Inflammatory macrophage (primary cell): ENCODE results near the gene FREM2.

Experiments used
- DNase-seq, 2 donors: peaks; one replicate each; pipeline ENCODE4 v3.0.0-alpha.2; 2020 to 2022
- total RNA-seq, 18 experiments: gene quantifications; one replicate each; lab custom pipeline; 2026; ENCODE audit warnings: mixed read lengths in 6 of 18, inconsistent platforms in 2 of 18; lab: John Stamatoyannopoulos, UW

FREM2 gene, protein sequence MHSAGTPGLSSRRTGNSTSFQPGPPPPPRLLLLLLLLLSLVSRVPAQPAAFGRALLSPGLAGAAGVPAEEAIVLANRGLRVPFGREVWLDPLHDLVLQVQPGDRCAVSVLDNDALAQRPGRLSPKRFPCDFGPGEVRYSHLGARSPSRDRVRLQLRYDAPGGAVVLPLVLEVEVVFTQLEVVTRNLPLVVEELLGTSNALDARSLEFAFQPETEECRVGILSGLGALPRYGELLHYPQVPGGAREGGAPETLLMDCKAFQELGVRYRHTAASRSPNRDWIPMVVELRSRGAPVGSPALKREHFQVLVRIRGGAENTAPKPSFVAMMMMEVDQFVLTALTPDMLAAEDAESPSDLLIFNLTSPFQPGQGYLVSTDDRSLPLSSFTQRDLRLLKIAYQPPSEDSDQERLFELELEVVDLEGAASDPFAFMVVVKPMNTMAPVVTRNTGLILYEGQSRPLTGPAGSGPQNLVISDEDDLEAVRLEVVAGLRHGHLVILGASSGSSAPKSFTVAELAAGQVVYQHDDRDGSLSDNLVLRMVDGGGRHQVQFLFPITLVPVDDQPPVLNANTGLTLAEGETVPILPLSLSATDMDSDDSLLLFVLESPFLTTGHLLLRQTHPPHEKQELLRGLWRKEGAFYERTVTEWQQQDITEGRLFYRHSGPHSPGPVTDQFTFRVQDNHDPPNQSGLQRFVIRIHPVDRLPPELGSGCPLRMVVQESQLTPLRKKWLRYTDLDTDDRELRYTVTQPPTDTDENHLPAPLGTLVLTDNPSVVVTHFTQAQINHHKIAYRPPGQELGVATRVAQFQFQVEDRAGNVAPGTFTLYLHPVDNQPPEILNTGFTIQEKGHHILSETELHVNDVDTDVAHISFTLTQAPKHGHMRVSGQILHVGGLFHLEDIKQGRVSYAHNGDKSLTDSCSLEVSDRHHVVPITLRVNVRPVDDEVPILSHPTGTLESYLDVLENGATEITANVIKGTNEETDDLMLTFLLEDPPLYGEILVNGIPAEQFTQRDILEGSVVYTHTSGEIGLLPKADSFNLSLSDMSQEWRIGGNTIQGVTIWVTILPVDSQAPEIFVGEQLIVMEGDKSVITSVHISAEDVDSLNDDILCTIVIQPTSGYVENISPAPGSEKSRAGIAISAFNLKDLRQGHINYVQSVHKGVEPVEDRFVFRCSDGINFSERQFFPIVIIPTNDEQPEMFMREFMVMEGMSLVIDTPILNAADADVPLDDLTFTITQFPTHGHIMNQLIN (N-terminal part only)
- 0 to 0.33 (median 0.08) reads per million in 18 experiments for total RNA-seq

DNA sequence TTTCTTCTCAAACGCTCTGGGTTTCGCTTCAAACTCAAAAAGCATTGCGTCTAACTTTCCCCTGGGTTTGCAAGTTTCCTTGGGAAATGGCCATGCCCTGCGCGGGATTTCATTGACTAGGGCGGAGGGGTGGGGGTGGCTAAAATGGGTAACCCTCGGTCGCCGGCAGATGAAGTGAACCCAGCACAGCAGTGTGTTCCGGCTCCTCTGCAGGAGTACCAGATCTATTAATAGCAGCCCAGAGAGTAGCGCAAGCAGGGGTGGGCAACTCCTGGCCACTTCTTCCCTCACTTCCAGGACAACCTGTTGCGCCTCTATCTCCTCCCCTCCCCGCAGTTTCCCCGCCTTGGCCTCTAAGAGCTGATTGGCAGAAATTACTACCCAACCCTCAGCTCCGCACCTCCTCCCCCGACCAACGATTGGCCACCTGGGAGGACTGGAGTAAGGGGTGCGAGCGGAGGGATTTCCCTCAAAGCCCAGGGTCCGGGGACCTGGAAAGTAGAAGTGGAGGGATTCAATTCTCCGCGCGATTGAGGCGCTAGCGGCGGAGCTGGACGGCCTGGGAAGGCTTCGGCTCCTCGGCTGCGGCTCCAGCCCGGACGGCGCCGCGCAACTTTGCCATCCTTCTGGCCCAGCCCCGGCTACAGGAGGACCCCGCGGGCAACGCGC, at the start of gene FREM2:
TSS of gene FREM2 (plus strand) at position 501 of the 669 bp plus-strand sequence. CDS start 268 bp downstream, outside the sequence.
- DNase-seq, result no peak

DNA sequence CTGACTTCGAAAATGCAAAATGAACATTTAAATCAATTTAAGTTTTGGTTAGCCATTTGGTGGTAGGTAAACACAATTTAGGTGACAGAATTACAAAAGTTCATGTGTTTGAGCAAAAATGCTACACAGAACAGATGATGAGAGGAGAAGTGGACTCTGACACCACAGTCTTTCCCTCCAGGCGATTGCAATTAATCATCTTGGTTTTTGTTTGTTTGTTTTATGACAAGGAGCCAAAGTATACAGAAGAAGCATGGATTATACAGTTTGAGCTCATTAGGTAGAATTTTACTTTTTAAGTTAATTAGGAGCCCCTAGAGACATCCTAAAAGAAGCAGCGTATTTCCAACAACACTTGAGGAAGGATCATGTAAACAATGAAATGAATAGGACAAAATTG, 49.3 kb upstream of the FREM2 start:
- DNase-seq, result no peak

DNA sequence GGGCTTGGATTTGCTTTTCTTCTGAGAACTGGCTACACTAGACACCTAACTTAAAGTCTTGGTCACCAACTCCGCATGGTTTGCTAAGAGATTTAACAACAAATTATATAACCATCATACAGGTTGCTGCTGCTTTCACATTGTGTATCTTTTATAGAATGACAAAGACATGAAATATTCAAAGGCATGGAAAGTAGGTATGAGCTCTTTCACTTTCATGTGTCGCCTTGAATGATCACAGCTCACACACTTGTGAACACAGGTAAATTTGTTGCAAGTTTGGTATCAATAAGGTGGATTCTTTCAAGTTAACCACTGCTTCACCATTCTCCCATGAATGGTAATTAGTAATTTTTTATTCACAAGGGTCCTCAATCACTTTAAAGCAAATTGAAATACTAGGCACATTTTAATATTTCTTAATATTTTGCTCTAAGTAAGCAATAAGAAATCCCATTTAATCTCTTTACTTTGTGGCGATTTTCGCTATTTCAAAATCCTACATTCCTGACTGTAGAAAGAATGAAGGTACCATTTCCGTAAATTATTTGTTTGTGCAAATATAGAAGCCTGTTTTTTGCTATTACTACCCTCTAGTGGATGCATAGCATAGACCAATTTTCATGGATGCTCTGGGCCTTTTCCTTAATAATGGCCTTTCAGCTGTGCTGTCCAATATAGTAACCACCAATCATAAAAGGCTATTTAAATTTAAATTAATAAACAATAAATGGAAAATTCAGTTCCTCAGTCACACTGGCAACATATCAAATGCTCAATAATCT, 45.5 kb upstream of the FREM2 start:
- DNase-seq, result no peak

DNA sequence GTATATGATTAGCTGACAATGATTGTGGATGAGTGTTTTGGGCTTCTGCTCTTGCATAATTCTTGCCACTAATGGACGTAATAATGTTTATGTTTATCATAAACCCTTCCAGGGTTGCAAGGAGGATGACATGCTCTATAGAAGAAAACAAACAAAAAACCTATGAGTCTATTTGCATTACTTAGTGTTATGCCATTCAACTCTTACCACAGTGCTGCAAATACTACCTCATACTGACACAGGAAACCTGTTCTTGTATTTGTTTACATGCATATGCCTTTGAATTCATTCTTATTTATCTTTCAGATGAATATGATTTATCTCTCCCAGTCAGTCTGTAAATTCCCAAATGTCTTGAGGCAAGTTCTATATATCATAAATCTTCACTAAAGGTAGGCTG, 39.6 kb upstream of the FREM2 start:
- DNase-seq, result no peak

DNA sequence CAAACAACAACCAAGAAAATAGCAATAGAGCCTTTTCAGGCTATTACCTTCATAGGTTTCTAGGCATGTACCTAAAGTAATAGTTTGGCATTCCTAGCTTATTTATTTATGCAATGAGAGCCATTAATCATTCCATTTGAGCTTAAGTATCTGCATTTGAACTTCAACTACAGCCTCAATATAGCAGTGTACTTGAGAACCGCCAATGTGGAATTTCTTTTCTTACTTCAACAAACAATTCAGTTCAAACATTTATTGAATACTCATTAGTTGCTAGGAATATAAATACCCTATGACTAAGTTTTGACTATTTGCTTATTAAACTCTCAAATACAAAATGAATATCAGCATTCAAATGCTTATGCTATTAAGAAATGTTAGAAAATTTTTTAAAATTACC, 38.0 kb upstream of the FREM2 start:
- no peak for DNase-seq

DNA sequence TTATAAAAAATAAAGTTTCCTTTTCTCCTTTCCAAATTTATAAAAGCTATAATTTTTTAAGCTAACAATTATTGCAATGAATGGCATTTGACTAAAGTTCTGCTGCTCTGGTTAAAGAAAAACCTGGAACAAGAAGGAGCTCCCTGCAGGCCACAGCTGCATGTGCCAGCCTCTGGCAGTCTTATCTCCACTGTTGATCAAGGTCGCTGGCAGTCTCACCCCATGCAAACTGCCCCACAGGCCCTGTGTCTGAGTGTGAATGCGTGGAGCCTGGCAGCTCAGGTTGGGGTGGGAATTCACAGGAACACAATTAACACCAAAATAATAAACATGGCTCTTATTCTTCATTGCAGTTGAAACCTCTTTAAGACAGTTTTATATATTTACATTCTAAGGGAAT, 30.2 kb upstream of the FREM2 start:
- DNase-seq, result no peak

DNA sequence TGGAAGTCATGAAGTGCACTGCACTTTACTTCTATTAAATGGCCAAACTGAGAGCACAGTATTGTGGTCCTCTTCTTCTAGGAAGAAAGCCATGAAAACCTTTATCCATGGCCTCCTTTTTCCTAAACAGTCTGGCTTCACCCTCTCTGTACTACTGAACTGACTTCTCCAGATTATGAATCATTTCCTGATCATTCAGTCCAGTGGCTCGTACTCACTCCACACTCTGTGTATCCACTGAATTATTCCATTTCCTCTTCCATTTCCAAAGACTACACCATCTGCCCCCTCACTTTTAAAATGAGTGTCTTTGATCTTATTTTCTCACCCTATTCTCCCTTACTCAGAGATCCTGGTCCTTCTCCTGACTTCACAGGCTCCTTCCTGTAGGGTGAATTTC, 29.7 kb upstream of the FREM2 start:
- no peak for DNase-seq

DNA sequence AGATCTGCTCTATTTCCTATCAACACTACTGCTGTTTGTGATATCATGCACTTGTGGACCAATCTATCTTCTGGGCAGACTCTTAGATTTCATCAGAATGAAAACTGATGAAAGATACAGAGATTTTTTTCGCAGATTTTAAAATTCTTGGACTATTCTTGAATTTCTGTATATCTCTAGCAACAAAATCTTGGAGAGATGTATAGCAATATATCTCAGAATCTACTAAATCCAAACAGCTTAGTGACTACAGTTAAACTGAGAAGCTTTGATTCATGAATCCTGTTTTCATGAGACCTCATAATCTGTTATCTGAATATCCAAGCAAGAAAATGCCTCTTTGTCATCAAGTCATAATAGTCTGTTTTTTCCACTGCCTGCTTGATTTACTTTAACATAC, 28.0 kb upstream of the FREM2 start:
- no peak for DNase-seq

DNA sequence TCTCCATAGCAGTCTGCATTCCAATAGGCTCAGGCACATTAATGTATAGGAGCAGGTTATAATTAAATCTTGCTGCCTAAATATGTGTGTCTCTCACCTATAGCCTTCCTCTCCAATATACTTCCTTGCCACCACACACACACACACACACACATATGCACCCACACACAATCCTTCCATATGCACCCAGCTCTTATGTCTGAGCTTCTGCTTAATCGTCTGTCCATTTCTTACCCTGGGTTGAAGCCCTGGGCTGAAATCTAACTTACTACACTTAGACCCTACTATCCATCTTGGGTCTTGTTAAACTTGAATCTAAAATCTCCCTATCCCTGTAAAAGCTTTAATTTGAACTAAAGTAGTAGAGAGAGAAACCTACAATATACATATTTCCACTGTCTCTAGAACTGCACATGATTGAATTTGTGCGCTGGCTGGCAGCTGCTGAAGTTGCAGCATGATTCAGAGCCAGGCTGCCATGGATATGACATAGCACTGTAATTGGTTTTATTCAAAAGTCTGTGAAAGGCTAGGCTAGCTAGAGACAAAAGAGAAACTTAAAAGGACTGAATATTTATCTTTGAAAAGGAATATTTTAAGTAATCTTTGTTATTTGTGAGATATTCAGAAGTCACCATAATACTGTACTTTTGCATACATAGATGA, 25.7 kb upstream of the FREM2 start:
- no peak for DNase-seq

DNA sequence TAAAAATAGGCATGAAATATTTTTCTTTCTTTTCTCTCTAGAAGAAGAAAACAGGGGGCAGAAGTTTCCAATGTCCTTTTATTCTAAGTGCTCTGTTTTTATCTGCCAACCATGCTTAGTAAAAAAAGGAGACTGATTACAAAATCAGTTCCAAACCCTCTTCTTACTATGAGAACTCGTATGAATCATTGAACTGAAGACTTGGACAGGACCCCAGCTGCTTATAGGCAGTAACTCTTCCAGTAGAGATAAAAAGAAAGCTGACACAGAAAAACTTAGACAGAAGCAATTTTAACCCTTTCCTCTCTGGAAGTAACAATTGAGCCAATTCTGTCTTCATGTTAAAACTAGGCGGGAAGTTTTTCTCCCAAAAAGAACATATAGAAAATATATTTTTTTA, 24.5 kb upstream of the FREM2 start:
- no peak for DNase-seq

DNA sequence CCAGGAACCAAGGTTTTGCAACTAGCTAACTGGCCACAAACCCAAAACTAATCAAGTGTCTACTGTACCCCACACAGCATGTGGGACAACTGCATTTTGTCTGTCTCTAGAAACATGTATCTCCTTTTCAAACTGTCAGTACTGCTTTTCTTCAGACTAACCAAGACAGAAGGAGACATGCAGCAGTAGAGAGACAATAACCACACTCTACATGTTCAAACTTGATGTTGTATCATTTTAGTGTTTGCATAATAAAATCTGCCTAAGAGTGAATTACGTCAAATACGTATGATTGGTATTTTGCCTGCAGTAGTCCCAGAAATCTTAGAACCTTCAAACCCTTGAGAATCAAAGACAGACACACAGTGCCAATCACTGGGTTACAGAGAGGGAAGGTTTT, 22.0 kb upstream of the FREM2 start:
- no peak for DNase-seq

DNA sequence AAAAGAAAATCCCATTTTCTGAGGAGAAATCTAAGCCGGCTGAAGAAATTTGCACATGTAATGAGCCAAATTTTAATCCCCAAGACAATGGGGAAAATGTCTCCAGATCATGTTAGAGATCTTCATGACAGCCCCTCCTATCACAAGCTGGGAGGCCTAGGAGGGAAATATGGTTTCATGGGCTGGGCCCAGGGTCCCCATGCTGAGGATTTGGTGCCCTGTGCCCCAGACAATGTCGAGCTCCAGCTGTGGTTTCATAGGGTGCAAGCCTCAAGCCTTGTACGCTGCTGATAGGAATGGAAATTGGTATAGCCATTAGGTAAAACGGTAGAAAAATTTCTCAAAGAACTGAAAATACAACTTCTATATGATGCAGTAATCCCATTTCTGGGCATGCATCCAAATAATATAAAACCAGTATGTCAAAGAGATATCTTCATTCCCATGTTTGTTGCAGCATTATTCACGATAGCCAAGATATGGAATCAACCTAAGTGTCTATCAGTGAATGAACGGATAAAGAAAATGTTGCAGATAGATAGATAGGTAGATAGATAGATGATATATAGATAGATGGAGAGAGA, 19.3 kb upstream of the FREM2 start:
- DNase-seq, result no peak

DNA sequence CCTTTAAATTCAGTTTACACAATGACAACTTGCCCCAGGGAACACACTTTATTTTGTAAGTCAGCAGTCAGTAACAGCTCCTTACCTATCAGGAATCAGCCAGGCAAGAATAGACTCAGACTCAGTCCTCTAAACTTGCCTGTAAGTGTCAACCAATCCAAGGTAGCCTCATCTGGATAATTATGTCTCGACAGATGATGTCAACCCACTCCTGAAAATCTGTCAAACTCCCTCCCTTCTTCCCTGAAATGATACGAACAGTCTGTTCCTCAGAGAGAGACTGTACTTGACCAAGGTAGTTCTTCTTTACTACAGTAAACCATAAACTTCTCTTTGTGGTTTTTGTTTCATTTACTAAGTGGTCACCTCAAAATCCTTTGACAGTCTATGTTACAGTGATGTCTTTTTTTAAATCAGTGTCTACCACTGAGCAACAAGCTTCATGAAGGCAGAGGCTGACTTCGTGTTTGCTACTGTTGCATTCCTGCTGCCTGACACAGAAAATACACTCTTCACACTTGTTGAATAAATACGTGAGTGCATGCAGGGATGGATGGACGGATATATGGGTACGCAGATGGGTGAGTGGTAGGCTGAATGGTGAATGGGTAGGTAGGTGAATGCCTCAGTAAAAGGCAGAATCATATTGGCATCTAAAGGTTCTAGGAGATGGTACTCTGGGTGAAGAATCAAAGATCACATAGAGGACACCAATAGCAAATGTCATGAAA, 17.5 kb upstream of the FREM2 start:
- no peak for DNase-seq

DNA sequence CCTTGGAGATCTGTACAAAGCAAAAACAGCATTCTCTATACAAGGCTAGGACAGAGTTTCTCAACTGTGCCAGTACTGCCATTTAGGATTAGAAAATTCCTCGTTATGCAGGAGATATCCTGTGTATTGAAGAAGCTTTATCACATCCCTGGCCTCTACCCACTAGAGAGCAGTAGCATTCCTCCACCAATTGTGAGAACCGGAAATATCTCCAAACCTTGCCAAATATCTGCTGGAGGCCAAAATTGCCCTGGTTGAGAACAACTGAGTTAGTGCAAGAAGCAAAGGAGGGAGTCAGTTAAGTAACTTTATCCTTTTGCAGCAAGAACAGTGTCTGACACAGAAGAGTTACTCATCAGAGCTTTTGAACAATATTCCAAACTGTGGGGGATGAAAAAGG, 16.2 kb upstream of the FREM2 start:
- no peak for DNase-seq

DNA sequence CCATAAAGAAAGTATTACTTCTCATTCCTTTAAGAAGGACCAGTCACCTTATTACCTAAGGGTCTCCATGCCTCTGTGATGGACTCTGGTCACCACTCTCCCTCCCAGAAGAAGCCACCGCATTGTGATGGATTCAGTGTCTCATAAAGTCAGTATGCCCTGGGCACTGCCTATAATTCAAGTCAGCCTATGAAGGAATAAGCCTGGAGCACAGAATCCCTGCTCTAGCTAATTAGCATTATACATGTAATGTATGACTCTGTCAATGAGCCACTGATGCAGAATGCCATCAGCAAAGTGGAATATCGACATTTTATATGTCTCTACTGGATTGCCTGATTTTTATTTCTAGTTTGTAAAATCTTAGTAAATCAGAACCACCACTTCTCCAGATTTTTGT, 14.9 kb upstream of the FREM2 start:
- DNase-seq, result no peak

DNA sequence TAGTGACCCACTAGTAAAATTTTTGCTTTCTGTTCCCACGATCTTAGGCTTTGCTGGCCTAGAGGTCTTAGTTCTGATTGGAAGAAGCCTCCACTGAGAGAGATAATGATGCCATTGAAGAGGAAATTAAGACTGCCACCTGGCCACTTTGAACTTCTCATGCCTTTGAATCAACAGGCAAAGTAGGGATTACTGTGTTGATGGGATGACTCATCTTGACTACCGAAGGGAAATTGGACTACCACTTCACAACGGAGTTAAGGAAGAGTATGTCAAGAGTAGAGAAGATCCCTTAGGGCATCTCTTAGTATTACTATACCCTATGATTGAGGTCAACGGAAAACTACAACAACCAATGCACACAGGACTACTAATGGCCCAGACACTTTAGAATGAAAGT, 12.7 kb upstream of the FREM2 start:
- DNase-seq, result no peak

DNA sequence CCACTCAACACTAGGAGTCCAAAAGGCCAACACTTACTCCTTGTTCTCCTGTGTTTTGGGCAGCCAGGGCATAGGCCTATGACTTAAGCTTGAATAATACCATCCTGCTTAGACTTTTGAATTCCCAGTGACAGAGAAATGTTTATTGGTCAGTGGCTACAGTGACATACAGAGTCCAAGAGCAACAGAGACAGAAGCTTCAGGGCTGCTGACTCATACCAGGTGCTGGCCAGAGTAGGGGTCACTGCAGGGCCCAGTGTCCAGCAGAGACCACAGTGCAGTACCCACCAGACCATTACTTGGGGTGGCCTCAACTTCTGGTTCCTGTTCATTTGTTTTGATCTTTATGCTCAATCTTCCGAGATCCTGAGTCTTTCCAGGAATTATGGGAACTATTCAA, 6.0 kb upstream of the FREM2 start:
- DNase-seq, result no peak

DNA sequence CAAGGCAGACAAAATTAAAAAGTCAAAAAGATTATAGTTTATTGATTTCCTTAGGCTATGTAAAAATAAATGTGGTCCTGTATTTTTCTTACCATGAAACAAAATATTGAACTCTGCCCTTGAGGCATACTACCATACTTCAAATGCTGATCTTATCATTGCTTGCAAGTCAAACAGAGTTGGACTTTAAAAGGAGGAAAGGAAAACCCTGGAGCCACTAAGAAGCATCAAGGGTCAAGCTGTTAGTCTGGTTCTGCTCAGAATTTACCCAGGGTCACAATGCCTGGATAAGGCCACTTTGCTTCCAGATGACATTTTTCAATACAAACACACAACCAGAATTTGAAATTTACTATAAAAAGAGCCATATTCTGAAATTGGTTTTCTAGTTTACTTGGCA, 2.2 kb upstream of the FREM2 start:
- no peak for DNase-seq

DNA sequence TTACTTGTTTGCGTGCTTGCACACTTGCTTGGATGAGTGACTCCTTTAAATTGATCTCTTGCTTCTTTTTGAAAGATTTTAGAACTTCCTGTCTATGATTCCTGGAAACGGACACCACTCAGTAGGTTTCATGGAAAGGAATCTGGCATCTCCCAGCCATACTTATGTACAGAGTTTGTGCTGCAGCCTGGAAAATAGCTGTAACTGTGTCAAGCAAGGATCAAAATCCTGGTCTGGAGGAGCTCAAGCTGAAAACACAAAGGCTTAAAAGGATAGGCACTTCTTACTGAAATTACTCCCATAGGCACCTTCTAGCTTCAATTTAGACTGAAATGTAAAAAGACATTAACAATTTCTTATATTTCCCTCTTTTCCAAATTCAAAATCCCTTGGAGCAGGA, 1.4 kb upstream of the FREM2 start:
- no peak for DNase-seq

DNA sequence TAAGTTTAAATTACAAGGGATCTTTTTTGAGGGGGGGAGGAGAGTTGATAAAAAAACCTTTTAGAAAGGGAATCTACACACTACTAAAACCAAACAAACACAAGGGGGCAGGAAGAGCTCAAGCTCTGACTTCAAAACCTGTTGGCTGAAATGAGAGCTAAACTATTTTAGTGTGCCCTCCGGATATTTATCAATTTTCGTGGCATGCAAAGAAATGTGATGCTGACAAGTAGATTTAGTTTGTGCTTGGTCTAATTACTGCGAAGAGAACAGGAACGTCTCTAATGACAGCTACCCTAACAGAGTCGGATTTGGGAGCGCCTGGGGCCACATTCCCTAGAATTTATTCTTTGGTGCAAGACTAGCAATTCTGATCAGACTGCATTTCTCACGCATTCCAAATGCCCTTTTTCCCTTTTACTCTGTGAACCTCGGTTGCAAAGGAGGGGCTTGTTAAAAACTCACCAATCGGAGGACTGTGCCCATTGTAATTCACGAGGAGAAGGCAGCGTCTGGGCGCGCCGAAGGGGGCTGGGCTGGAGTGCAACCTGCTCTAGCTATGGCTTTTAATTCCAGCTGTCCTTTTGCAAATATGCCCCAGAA, 802 bp upstream of the FREM2 start:
- DNase-seq, result no peak
